ENCODE measurements around the gene IFRD1.

IFRD1 gene

DNA sequence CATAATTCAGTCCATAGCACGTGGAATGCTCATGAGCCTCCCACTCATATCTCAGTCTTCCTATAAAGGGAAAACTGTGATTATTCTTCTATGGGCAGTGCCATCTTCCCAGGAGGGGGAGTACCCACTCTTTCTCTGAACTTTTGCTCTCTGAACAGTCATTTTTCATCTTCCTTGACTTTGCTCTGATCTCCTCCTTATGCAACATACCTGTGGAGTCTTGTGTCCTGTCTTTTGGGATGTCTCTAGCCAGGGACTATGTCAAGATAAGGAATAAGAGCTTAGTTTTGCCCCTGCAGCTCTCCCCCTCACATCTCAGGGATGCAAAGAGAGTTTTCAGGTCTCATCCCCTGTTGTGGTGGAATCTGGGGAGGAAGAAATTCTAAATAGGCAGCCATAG is 58.1 kb downstream of the IFRD1 start:
- no peak for TF ChIP-seq TAF1 (IDR thresholded peaks at IDR 0.05; ENCODE audit: low read depth)
- TF ChIP-seq NFIC (IDR thresholded peaks at IDR 0.05): no peak
- no peak for TF ChIP-seq ZBTB7A (IDR thresholded peaks at IDR 0.05; ENCODE audit: low read depth)
- TF ChIP-seq, protein P1, sequence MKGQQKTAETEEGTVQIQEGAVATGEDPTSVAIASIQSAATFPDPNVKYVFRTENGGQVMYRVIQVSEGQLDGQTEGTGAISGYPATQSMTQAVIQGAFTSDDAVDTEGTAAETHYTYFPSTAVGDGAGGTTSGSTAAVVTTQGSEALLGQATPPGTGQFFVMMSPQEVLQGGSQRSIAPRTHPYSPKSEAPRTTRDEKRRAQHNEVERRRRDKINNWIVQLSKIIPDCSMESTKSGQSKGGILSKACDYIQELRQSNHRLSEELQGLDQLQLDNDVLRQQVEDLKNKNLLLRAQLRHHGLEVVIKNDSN (IDR thresholded peaks at IDR 0.05): no peak
- TF ChIP-seq RAD21 (IDR thresholded peaks at IDR 0.05; ENCODE audit: low read depth): no peak
- TF ChIP-seq CREB1 (IDR thresholded peaks at IDR 0.05; ENCODE audit: low read depth): no peak
- no peak for TF ChIP-seq TEAD4 (IDR thresholded peaks at IDR 0.05)
- no peak for TF ChIP-seq YY1 (IDR thresholded peaks at IDR 0.05; ENCODE audit: low read depth)
- TF ChIP-seq FOXM1 (IDR thresholded peaks at IDR 0.05; ENCODE audit: borderline replicate concordance, low read depth): no peak

DNA sequence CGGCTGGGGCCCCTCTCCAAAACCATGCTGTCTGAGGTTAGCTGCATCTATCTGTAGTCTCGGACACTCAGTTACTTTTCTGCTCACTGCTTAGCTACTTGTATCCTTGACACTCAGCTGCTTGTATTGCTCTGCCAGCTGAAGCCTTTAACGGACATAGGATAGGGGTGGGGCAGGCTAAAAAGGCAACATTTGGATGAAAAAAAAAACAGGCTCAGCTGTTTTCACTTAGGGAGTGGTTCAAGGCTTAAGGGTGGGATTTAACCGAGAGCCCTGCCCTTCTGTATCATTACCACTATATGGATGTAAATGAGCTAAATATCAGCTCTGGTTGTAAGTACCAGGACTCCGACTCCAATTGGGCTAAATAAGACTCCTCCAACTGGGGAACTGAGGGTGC is 59.1 kb downstream of the IFRD1 start:
- TF ChIP-seq, protein P1 (IDR thresholded peaks at IDR 0.05): no peak
- TF ChIP-seq YY1 (IDR thresholded peaks at IDR 0.05; ENCODE audit: low read depth) (no peak), NFIC (IDR thresholded peaks at IDR 0.05) (no peak), CEBPB (IDR thresholded peaks at IDR 0.05) (no peak), TEAD4 (IDR thresholded peaks at IDR 0.05) (no peak), EP300 (IDR thresholded peaks at IDR 0.05; ENCODE audit: borderline replicate concordance) (no peak), ZBTB7A (IDR thresholded peaks at IDR 0.05; ENCODE audit: low read depth) (no peak), EGR1 (IDR thresholded peaks at IDR 0.05) (no peak), TCF12 (IDR thresholded peaks at IDR 0.05; ENCODE audit: low read depth) (no peak)
- TF ChIP-seq, protein P2, sequence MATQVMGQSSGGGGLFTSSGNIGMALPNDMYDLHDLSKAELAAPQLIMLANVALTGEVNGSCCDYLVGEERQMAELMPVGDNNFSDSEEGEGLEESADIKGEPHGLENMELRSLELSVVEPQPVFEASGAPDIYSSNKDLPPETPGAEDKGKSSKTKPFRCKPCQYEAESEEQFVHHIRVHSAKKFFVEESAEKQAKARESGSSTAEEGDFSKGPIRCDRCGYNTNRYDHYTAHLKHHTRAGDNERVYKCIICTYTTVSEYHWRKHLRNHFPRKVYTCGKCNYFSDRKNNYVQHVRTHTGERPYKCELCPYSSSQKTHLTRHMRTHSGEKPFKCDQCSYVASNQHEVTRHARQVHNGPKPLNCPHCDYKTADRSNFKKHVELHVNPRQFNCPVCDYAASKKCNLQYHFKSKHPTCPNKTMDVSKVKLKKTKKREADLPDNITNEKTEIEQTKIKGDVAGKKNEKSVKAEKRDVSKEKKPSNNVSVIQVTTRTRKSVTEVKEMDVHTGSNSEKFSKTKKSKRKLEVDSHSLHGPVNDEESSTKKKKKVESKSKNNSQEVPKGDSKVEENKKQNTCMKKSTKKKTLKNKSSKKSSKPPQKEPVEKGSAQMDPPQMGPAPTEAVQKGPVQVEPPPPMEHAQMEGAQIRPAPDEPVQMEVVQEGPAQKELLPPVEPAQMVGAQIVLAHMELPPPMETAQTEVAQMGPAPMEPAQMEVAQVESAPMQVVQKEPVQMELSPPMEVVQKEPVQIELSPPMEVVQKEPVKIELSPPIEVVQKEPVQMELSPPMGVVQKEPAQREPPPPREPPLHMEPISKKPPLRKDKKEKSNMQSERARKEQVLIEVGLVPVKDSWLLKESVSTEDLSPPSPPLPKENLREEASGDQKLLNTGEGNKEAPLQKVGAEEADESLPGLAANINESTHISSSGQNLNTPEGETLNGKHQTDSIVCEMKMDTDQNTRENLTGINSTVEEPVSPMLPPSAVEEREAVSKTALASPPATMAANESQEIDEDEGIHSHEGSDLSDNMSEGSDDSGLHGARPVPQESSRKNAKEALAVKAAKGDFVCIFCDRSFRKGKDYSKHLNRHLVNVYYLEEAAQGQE (IDR thresholded peaks at IDR 0.05; ENCODE audit: low read depth): no peak
- TF ChIP-seq, protein P3, sequence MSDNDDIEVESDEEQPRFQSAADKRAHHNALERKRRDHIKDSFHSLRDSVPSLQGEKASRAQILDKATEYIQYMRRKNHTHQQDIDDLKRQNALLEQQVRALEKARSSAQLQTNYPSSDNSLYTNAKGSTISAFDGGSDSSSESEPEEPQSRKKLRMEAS (IDR thresholded peaks at IDR 0.05): no peak

DNA sequence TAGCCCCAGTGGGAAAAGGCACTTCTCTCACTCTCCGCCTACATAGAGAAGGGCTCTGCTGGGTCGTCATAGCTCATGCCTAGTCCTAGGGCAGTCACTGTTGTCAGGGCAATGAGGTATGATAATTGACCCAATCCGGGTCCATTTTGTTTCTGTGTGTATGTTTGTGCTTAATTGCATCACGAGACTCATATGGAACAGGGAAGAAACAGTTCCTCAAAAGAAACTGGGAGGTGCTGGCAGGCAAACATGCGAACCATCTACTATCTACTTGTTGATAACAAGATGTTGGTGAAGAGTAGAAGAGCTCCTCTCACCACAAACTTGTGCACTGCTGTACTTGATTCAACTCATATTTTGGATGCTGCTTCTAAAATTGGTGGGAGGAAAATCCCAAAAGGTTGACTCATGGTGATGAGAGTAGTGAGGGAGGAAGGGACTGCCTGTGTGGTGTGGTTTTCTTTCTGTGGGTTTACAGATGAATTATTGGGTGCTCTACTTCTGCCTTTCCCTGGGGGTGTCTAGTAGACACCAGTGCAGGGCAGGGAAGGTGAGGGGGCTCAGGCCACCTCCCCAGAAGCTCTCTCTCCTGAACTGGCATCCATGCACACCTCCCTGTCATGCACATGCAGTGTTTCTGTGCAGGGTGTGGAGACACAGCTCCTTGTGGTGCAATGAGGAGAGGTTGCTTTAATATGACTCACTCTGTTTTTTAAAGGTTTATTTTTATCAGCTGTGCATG is 59.9 kb downstream of the IFRD1 start:
- no peak for TF ChIP-seq NFIC (IDR thresholded peaks at IDR 0.05)
- TF ChIP-seq ZBTB7A (IDR thresholded peaks at IDR 0.05; ENCODE audit: low read depth): no peak
- TF ChIP-seq CEBPB (IDR thresholded peaks at IDR 0.05): no peak

DNA sequence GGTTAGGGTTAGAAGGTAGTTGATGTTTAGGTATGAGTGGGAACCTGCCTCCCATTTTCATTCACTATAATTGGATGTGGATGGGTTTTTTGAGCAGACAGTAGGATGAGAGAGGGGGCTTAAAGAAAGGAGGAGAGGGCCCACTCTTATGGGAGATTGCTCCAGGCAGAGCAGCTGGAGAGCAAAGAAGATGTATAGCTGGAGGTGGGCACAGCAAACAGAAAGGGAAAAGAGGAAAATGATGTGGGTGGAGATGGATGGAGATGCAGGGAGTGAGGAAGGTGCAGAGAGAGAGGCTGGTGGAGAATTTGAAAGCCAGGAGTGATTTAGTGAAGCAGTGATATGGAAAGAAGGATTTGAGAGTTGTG is 60.5 kb downstream of the IFRD1 start:
- TF ChIP-seq EGR1 (IDR thresholded peaks at IDR 0.05) (no peak), CEBPB (IDR thresholded peaks at IDR 0.05) (no peak), FOXM1 (IDR thresholded peaks at IDR 0.05; ENCODE audit: borderline replicate concordance, low read depth) (no peak), RAD21 (IDR thresholded peaks at IDR 0.05; ENCODE audit: low read depth) (no peak), TEAD4 (IDR thresholded peaks at IDR 0.05) (no peak), NFIC (IDR thresholded peaks at IDR 0.05) (no peak), TCF12 (IDR thresholded peaks at IDR 0.05; ENCODE audit: low read depth) (no peak), ZBTB7A (IDR thresholded peaks at IDR 0.05; ENCODE audit: low read depth) (no peak), YY1 (IDR thresholded peaks at IDR 0.05; ENCODE audit: low read depth) (no peak), TAF1 (IDR thresholded peaks at IDR 0.05; ENCODE audit: low read depth) (no peak), EP300 (IDR thresholded peaks at IDR 0.05; ENCODE audit: borderline replicate concordance) (no peak), CREB1 (IDR thresholded peaks at IDR 0.05; ENCODE audit: low read depth) (no peak)
- TF ChIP-seq, protein P2 (IDR thresholded peaks at IDR 0.05; ENCODE audit: low read depth): no peak
- TF ChIP-seq, protein P3 (IDR thresholded peaks at IDR 0.05): no peak
- TF ChIP-seq, protein P1 (IDR thresholded peaks at IDR 0.05): no peak

DNA sequence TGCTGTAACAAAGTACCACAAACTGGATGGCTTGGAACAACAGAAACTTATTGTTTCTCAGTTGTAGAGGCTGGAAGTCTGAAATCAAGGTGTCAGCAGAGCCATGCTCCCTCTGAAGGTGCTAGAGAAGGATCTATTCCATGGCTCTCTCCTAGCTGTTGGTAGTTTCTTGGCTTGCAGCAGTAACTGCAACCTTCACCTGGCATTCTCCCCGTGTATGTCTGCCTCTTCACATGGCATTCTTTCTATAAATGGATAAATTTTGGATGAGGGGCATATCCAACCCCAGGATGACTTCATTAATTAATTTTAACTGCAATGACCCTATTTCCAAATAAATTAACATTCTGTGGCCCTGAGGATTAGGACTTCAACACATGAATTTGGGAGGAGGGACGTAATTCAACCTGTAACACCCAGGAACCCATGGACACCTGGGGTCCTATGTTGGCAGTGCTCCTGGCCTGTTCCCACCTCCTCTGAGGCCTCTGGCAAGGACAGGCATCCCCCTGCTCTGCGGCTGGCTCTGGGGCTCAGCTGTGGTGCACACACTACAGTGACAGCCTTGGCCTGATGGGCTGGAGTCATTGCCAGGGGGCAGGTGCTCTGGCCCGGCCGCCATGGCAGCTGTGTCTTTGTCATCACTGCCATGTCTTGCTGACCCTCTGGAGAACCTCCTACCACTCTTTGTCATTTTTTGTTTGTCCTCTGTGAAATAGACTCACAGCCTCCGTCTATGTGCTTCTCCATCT is 61.4 kb downstream of the IFRD1 start:
- TF ChIP-seq, protein P1 (IDR thresholded peaks at IDR 0.05): no peak
